Measurements from ENCODE around the gene NCS1.

GRCh38 chr9:130219661-130220096 is 47.5 kb downstream of the NCS1 start:
- TF ChIP-seq CTCF (IDR thresholded peaks at IDR 0.05) = no peak
- TF ChIP-seq POLR2AphosphoS5 (IDR thresholded peaks at IDR 0.05) = no peak
- no peak for TF ChIP-seq POLR2A (IDR thresholded peaks at IDR 0.05)

Measured in prostate gland (tissue), 2 donors.